Sigmoid colon (tissue), 4 donors: ENCODE results near the gene RRBP1.

Source experiments
- EP300 ChIP-seq, 4 donors: sonication (generic); formaldehyde crosslinking; IDR thresholded peaks; one replicate each; pipeline ENCODE4 v1.6.1; 2017; ENCODE audit warnings: antibody characterized with exemption in 4 of 4
- POLR2A ChIP-seq, 2 donors: fragments of 450-650 bp; IDR thresholded peaks; one replicate each; pipeline ENCODE4 v1.6.1; 2016; ENCODE audit warnings: antibody characterized with exemption in 2 of 2, mild to moderate bottlenecking in 2 of 2, moderate library complexity in 2 of 2
- TF ChIP-seq, protein P1 (sequence below), 4 experiments: fragments of 450-650 bp in 3 of 4; fragments of 200-600 bp in 1 of 4; IDR thresholded peaks; one replicate each; pipeline ENCODE4 v1.5.1; 2016 to 2019; ENCODE audit warnings: antibody characterized with exemption in 4 of 4, mild to moderate bottlenecking in 3 of 4, moderate library complexity in 2 of 4

DNA sequence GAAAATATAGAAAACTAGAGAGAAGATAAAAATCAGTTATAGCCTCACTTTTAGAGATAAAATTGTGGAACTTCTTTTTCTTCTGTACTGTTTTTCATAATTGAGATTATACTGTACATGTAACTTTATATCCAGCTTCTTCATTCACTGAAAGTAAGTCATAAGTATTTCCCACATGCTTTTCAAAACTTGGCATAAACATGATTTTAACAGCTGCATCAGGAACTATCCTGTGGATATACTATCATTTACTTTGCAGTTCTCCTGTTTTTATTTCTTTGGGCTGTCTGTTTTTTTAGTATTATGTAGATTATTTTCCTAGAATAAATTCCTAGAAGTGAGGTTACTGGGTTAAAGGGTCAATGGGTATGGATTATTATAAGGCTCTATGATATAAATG, 97.4 kb downstream of the RRBP1 start:
- TF ChIP-seq, protein P1, sequence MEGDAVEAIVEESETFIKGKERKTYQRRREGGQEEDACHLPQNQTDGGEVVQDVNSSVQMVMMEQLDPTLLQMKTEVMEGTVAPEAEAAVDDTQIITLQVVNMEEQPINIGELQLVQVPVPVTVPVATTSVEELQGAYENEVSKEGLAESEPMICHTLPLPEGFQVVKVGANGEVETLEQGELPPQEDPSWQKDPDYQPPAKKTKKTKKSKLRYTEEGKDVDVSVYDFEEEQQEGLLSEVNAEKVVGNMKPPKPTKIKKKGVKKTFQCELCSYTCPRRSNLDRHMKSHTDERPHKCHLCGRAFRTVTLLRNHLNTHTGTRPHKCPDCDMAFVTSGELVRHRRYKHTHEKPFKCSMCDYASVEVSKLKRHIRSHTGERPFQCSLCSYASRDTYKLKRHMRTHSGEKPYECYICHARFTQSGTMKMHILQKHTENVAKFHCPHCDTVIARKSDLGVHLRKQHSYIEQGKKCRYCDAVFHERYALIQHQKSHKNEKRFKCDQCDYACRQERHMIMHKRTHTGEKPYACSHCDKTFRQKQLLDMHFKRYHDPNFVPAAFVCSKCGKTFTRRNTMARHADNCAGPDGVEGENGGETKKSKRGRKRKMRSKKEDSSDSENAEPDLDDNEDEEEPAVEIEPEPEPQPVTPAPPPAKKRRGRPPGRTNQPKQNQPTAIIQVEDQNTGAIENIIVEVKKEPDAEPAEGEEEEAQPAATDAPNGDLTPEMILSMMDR (IDR thresholded peaks at IDR 0.05) = no peak
- no peak for TF ChIP-seq POLR2A (IDR thresholded peaks at IDR 0.05)
- TF ChIP-seq EP300 (IDR thresholded peaks at IDR 0.05) = no peak
